ENCODE results near the gene MYCBP2.
A peak's percentile ranks its signal among the peaks of the same experiment; 100 is the strongest.
"Not testable (repeated sequence)": the region's sequence is repeated elsewhere in the genome, so short reads cannot be mapped to it uniquely, and the experiment has no call there.

MYCBP2 gene

DNA sequence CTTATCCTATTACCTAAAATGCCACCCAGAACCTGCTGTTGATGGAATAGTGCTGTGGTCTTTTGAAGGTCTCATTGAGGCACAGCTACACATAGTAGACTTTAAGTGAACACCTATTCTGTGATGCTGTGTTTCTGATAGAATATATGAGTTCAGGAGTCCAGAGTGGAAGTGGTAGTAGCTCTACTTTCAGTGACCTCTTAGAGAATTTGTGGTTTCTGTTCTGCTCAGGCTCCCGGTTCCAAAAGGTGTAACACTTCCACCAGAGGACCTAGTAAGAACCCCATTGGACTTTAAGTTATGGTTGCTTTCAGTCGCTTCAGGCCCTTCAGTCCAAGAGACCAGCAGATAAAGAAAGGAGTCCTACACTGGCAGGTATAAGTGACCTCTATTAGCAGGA is 11.4 kb upstream of the MYCBP2 start:
- no peak for DNase-seq

DNA sequence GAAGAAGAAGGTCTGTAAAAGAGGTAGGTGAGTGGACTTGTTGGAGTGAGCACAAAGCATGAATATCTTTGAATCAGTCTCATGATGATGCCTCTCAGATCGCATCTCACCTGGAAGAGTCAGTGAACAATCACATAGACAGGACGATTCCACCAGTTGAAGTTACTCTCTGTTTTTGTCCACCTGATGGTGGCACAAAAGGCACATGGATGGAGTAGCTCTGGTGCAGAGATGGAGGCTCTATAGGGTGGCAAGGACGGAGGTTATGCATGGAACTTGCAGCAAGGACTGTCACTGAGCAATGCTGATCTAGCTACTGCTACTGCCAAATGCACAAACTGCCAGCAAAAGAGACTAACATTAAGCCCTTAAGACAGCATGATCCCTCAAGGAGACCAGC is 10.3 kb upstream of the MYCBP2 start:
- no peak for DNase-seq

DNA sequence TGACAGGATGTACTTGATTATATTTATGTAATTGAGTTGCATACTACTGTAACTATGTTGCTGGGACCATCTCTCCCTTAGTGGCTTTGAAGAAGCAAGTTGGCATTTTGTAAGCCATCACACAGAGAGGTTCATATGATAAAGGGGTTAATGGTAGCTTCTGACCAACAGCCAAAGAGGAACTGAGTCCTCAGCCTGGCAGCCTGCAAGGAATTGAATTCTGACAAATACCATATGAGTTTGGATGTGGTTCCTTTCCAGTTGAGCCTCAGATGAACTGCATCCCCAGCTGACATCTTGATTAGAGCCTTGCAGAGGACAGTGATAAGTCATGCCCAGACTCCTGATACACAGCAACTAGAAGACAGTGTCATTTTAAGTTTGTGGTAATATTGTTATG is 8.6 kb upstream of the MYCBP2 start:
- no peak for DNase-seq

DNA sequence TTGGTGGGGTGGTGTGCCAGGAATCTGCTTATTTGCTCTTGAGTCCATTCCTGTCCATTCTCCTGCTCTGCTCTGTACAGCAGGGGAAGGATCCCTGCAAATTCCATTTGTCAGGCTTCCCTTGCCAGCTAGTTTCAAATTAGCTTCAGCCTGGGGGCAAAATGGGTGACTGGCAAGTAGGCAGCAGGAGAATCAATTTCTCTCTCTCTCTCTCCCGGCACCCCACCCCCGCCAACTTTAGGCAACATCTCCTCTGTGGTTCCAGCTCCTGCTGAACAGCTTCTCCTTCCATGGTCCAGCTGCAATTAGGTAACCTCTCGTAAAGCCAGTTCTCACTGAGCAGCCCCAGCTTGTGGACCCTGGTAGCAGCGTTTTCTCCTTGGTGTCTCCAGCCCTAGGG is 6.7 kb upstream of the MYCBP2 start:
- no peak for DNase-seq

DNA sequence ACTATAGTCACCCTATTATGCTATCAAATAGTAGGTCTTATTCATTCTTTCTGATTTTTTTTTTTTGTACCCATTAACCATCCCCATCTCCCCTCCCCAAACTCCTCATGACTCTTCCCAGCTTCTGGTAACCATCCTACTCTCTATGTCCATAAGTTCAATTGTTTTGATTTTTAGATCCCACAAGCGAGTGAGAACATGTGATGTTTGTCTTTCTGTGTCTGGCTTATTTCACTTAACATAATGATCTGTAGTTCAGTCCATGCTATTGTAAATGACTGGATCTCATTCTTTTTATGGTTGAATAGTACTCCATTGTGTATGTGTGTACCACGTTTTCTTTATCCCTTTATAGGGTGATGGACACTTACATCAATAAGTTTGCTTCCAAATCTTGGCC is 4.5 kb upstream of the MYCBP2 start:
- DNase-seq, result no peak

DNA sequence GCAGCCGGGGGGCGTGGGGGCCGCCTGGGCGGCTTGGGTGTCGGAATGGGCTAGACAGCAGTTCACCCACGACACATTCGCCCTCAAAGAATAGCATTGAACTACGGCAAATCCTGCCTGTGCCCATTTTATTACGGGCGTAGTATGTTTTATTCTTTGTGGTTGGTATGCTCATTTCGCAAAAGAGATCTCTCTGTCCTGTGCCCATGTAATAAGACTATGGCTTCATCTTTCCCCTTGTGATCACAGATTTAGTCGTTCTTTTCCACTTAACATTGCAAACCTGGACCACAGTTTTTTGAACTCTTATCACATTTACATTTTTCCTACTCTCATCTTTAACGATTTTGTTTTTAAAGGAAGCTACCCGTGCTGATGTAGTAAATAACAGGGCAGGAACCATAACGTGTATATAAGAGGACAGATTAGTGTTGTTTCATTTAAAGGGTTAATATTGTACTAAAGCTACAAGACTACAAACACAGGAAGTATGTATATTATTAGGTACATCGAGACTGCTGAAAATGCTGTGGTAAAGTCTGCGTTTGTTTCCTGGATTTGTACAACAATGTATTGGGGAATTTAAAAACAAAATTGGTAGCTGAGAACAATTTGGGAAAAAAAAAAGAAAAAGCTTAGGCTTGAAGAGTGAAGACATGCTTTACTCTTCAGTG is 3.2 kb upstream of the MYCBP2 start:
- DNase-seq, result no peak

DNA sequence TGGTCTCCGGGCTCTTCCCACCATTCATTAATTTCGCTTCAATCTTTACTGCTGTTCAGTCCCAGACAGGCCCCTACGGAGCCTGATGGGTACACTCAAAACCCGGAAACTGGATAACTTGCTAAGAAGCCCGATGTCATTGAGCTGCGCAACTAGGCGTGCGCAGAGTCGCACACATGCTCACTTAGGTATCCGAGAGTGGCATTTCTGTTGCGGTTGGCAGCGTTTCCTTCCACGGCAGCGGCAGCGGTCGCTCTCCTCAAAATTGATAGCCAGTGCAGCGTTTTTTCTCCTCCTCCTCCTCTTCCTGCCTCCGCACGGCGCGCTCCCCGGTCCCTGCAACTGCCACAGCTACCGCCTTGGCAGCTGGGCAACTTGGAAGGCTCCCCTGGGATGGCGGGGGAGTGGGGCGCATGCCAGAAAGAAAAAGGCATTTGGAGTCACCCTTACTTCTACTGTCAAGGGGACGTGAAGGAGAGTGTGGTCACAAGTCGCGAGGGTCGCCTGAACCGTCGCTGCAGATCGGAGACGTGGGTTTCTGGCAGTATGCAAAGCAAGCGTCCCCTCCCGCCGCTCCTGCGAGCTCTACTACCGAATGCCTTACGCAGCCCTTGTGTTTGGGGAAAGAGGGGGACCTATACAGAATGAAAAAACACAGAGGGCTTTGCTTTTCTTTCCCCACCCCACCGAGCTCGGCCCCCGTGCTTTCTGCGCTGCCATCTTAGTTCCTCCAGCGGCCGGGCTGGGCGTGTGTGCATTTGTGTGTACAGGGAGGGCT is 2.4 kb upstream of the MYCBP2 start:
- DNase-seq, result peak; percentile 97

DNA sequence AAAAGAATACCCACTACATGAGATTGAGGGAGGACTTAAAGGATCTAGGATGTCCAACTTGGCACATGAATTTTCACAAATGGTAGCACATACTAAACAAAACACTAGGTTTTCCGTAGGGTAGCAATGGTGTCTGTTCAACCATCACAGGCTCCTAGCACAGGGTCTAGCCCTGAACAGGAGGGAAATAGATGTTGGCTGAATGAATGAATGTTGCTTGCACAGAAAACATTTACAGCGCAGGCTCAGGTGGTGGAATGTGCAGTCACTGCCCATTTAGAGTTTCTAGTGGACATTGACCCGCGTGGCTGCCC is 1.9 kb upstream of the MYCBP2 start:
- peak; percentile 20 for DNase-seq

DNA sequence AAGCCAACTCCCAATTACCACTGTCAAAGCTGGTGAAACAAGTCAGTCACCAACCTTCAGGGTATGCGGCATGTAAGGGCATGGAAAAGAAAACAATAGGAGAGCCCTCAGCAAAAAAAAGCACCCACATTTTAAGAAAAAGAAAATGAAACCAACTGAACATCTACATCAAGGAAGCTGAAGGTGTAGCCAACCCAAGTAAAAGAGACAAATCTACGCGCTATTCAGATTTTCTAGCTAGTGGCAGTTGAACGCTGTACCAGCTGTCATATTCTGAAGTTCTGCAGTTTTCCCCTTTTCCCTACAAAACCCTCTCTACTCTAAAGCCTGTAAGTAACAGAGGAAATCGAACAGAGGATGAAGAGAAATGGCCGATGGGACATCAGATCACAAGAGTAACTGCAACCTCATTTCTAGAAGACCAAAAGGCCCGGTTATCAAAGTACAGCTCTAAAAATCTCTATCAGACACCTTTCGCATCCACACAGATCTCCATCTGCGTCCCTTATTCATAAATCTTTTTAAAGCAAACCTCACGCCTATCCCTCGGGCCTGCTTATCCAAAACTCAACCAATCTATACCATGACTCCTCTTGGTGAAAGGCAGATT is 1.4 kb downstream of the MYCBP2 start:
- peak; percentile 40 for DNase-seq

DNA sequence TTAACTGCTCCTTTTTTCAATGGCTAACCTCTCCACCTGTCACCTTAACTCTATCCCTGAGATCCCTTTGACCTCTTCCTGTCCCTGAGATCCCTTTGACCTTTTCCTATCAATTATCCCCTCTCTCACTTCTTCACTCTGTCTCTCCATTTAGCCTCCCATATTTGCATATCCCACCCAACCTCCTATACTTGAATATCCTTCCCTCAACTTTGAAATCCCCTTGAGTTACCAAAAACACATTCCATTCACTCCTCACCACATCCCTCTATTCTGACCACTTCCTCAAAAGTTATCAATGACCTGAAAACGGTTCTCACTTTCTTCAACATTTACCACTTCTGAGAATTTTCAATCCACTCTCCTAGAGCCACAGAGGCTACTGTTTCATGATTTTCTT is 3.0 kb downstream of the MYCBP2 start:
- DNase-seq, result peak; percentile 32

DNA sequence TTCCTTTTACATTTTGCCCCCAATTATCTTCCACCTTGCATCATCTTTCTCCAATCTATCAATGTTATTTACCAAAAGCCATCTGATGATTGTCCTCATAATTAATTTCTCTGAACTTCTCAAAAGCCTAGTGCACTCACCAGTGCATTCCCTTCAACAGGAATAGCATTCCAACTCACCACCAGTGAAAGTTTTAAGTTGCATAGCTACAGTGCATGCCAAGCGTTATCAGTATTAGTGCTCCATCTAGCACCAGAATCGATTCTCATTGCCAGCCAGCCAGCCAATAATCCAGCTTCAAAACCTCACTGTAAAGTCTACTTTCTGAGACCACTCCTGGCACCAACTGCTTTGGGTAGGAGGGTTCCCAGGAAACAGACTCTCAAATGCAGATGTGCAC is 7.4 kb downstream of the MYCBP2 start:
- no peak for DNase-seq

DNA sequence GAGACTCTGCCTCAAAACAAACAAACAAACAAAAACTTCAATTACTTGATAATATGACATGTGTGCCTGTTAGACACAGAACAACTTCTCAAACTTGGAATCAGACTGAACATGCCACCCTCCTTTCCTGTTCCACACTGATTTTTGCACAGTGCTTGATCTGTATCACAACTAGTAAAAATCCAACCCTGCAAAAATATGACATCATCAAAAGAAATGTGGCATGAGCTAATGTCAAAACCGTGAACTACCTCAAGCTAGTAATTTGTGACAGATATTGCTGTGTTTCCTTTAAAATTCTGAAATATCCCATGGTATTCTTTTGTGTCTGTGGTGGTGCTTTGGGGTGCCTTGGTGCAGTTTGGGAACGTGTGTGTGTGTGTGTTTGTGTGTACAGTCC is 8.2 kb downstream of the MYCBP2 start:
- no peak for DNase-seq

DNA sequence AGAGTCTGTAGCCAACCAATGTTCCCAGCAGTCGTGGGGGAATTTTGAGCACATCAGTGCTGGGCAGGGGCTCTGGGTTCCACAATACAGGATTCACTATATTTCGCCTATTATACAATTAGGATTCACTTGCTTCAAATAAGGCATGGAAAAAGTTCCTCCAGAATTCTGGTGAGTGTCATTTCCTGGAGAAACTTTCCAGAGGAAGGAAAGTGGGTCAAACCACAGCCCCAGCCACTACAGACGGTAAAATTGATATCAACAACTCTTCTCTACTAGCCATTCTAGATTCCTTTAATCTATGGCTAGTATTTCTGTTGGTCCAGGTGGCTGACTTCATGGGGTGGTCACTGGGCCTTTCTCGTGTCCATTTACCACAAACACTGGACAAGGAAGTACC is 10.5 kb downstream of the MYCBP2 start:
- no peak for DNase-seq

DNA sequence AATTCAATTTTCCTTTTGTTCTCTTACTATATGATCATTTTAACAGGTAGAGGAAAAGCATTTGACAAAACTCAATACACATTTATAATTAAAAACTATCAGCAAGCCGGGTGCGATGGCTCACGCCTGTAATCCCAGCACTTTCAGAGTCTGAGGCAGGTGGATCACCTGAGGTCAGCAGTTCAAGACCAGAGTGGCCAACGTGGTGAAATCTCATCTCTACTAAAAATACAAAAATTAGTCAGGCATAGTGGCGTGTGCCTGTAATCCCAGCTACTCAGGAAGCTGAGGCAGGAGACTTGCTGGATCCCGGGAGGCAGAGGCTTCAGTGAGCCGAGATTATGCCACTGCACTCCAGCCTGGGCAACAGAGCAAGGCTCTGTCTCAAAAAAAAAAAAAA is 11.4 kb downstream of the MYCBP2 start:
- DNase-seq, result not testable (repeated sequence)

DNA sequence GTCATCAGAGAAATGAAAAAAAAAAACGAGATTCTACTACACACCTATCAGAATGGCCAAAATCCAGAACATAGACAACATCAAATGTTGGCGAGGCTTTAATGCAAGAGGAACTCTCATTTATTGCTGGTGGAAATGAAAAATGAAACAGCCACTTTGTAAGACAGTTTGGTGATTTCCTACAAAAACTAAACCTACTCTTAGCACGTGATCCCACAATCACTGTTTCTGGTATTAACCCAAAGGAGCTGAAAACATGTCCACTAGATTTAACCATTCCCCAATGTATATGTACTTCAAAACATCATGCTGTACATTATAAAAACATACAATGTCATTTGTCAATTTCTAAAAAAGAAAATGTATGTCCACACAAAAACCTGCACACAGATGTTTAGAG is 13.0 kb downstream of the MYCBP2 start:
- DNase-seq, result no peak

DNA sequence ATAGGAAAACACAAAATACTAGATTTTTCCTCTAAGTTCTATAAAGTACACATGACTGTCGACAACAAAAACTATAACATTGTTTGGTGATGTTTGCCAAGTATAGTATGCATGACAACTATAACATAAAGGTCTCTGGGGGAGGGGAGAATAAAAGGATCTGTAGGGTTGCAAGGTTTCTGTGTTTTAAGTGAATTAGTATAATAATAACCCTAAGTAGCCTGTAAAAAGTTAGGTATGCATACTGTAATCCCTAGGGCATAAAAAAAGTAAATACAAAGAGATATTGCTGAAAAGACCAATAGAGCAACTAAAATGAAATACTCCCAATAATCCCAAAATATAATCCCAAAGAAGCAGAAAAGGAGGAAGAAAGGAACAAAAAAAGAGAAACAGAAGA is 14.6 kb downstream of the MYCBP2 start:
- no peak for DNase-seq

DNA sequence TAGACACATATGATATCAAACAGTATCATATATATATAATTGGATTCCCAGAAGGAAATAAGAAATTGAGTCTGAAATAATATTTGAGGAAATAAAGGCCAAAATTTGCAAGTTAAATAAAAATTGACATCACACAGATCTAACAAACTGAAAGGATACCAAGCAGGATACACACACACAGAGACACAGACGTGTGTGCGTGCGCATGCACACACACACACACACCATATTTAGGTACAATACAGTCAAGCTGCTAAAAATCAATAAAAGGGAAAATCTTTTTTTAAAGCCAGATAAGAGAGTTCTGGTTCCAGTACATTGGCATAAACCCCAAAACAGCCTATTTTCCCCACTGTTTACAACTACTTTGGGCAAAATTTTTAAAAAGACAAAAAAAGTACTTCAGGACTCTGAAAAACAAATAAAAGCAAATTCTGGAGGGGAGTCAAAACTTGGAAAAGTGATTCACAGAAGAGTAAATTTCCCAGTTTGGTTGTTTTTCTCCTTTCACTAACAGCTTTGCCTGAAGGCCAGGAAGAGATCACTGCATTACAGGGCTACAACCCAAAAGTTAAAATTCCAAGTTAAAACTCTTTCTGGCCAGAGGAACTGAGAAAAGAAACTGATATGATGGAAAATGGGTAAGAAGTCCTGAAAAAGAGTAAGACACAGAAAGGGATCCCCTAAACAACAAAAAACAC is 16.2 kb downstream of the MYCBP2 start:
- no peak for DNase-seq

DNA sequence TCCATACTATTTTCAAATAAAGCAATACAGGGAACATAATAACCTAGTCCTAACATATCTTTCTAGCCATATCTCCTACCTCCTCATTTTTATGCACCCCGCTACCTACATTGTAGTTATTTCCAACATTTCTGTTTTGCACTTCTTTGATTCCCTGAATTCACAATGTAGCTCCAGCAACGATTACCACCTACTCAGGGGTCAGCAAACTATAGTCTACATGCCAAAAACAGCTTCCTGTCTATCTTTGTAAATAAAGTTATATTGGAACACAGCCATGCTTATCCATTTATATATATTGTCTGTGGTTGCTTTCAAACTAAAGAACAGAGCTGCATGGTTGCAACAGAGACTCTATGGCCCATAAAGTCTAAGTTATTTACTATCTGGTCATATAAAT is 16.7 kb downstream of the MYCBP2 start:
- no peak for DNase-seq

DNA sequence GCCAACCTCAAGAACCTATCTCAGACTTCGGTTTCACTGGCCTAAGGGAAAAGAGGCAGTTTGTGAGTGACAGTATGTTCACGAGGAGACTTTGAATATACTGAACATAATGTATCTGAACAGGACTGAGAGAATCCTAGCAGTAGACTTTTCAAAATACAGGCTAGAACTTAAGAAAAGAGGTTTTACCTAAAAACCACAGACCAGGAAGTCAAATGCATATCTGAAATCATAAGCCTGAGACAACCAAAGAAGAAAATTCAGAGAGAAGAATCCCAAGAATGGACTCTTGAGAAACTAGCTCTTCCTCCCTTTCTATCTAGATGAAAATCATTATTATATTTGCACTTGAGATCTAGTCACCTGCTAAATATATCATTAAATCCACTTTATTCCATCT is 17.6 kb downstream of the MYCBP2 start:
- no peak for DNase-seq

DNA sequence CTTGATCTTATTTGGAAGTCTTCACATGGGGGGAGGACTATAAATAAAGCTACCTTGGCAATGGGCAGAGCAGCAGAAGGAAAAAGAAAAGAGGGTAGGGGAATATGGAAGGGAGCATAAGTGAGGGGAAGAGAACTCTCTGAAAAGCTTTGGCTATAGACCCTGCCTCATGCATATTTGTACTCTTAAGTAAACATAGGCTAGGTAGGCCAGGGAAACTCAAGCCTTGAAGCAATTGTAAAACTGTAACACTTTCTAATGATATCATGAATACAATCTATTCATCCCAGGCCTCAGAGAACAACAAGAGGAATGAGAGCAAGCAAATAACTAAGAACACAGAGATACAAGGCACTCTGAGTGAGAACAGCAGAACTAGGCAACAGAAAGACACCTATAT is 20.4 kb downstream of the MYCBP2 start:
- DNase-seq, result no peak

DNA sequence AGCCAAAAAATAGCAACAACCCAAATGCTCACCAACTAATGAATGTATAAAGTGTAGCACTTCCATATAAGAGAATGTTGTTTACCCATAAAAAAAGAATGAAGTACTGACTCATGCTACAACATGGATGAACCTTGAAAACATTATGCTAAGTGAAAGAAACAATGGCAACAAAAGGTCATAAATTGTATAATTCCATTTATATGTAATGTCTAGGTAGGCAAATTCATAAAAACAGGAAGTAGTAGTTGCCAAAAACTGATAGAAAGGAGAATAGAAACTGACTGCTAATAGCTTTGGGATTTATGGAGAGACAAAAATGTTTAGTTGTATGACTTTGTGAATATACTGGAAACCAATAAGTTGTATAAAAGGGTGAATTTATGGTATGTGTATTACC is 21.6 kb downstream of the MYCBP2 start:
- no peak for DNase-seq

DNA sequence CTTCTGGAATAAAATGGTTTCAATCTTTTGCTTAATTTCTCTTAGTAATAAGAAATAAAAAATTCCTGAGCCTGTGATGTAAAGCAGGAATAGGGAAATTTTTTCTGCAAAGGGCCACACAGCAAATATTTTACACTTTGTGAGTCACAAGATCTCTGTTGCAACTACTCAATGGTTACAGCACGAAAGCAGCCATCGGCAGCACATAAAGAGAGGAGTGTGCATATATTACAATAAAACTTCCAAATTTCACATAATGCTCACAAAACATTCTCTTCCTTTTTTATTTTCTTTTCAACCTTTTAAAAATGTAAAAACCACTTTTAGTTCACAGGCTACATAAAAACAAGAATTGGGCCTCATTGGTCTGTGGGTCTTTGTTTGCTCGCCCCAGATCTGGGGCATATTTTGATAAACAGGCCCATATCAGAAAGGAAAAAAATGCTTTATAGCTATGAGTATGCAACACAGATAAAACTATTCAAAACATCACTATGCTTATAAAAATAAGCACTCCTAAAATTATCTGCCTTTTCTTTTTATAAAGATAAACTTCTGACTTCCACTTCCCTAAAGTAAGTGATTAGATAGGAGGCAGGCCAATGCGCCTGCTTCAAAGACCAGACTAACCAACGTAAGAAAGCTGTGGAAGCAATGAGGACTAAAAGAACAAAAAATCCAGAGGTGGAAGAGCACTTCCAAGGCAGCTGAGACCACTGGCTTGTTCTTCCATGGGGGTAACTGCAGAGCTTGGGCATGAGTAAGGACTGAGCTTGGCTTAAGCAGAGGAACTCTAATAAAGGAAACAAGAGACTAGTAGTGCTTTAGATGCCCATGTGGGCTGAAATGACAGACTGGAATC is 26.5 kb downstream of the MYCBP2 start:
- no peak for DNase-seq

DNA sequence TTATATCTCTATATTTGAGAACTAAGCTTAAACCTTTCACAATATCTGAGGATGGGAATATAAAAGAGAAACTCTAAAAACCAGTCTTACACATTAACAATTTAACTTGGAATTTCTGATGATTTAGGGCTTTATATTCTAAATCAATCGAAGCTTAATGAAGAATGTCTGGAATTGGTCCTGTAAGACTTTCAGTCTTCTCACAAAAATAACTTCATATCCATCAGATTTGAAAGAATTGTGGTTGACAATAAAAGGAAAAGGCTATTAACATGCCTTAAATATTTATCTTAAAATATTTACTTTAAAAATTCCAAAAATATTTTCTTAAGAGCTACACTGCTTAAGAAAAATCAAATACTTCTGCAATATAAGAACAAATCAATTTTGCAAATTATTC is 27.3 kb downstream of the MYCBP2 start:
- no peak for DNase-seq
